IMR-90 (cell line): ENCODE data around the gene NXPE4. TPM values are rescaled to one million over a fixed set of nuclear protein-coding genes. Genes with fewer than 3 reads are reported as not detected.

Experiments used
- ATAC-seq: fragments of 200-7000 bp; cut with Tn5 transposase; 2 replicates; pipeline ENCODE4 v1.9.1; 2020; ENCODE audit warnings: low read depth, mild to moderate bottlenecking, moderate library complexity
- BruUV-seq: library from RNA; stranded (reverse); fragments of 400-500 nt; replicated peaks from 2 replicates; lab custom pipeline; 2021; lab: Mats Ljungman, UMichigan
- CTCF ChIA-PET: fragments of 300-600 bp; formaldehyde crosslinking; extraction: SDS; loops from one replicate; lab custom pipeline; 2021; ENCODE audit warnings: antibody characterized with exemption; lab: Yijun Ruan, JAX
- POLR2A ChIA-PET: fragments of 300-600 bp; sonication (Branson Sonifier 250); formaldehyde crosslinking; loops from one replicate; lab custom pipeline; 2022; ENCODE audit warnings: antibody characterized with exemption; ENCODE audit not compliant: unreplicated experiment; lab: Charles Lee
- DNase-seq: peaks from one replicate; pipeline ENCODE4 v3.0.0; 2013
- H2AFZ ChIP-seq: replicated peaks from 2 replicates; pipeline ENCODE3; 2013; ENCODE audit warnings: low read length, mild to moderate bottlenecking; ENCODE audit not compliant: poor library complexity
- H2AK5ac ChIP-seq: 2 replicates; pipeline ENCODE4 v1.6.1; 2013; ENCODE audit warnings: low read depth, low read length, inconsistent platforms
- H2AK9ac ChIP-seq: replicated peaks from 2 replicates; pipeline ENCODE3; 2013; ENCODE audit warnings: mild to moderate bottlenecking, low read depth, low read length, moderate library complexity; ENCODE audit not compliant: poor library complexity
- H2BK120ac ChIP-seq: 2 replicates; pipeline ENCODE4 v1.6.1; 2013; ENCODE audit warnings: low read depth, low read length, inconsistent platforms
- H2BK15ac ChIP-seq: 3 replicates; pipeline ENCODE4 v1.6.1; 2013; ENCODE audit warnings: low read depth, low read length, inconsistent platforms
- H2BK20ac ChIP-seq: 2 replicates; pipeline ENCODE4 v1.6.1; 2013; ENCODE audit warnings: low read depth, mild to moderate bottlenecking, inconsistent platforms, low read length, moderate library complexity
- H2BK5ac ChIP-seq: 2 replicates; pipeline ENCODE4 v1.6.1; 2013; ENCODE audit warnings: mild to moderate bottlenecking, low read depth, low read length, inconsistent platforms; ENCODE audit not compliant: poor library complexity, severe bottlenecking
- H3K14ac ChIP-seq: replicated peaks from 2 replicates; pipeline ENCODE4 v1.6.1; 2013; ENCODE audit warnings: low read depth, low read length, inconsistent platforms
- H3K18ac ChIP-seq: 2 replicates; pipeline ENCODE4 v1.6.1; 2013; ENCODE audit warnings: low read depth, low read length, control low read depth
- H3K23ac ChIP-seq: 2 replicates; pipeline ENCODE4 v1.6.1; 2013; ENCODE audit warnings: low read depth, low read length, inconsistent platforms
- H3K27ac ChIP-seq: 2 replicates; pipeline ENCODE4 v1.5.1; 2013; ENCODE audit warnings: mild to moderate bottlenecking, control low read depth, low read length; ENCODE audit not compliant: insufficient read depth
- H3K27me3 ChIP-seq: 2 replicates; pipeline ENCODE4 v1.6.1; 2013; ENCODE audit warnings: low read length; ENCODE audit not compliant: control insufficient read depth, insufficient read depth
- H3K36me3 ChIP-seq: 2 replicates; pipeline ENCODE4 v1.6.1; 2013; ENCODE audit warnings: low read length, mixed read lengths; ENCODE audit not compliant: control insufficient read depth, insufficient read depth
- H3K4ac ChIP-seq: 2 replicates; pipeline ENCODE4 v1.6.1; 2013; ENCODE audit warnings: low read depth, low read length, inconsistent platforms
- H3K4me1 ChIP-seq: 2 replicates; pipeline ENCODE4 v1.6.1; 2013; ENCODE audit warnings: low read length, mixed read lengths; ENCODE audit not compliant: control insufficient read depth, insufficient read depth
- H3K4me2 ChIP-seq: 2 replicates; pipeline ENCODE4 v1.6.1; 2013; ENCODE audit warnings: low read depth, mild to moderate bottlenecking, control low read depth, low read length, moderate library complexity
- H3K4me3 ChIP-seq: 2 replicates; pipeline ENCODE4 v1.5.1; 2013; ENCODE audit warnings: low read depth, mild to moderate bottlenecking, control low read depth, low read length, moderate library complexity; ENCODE audit not compliant: insufficient read depth
- H3K56ac ChIP-seq: 2 replicates; pipeline ENCODE4 v1.6.1; 2013; ENCODE audit warnings: low read length, inconsistent platforms; ENCODE audit not compliant: insufficient read depth; ENCODE audit errors: extremely low read depth
- H3K79me1 ChIP-seq, 2 experiments: 2 replicates each; pipeline ENCODE4 v1.6.1; 2013; ENCODE audit warnings: low read length in 2 of 2, inconsistent platforms in 1 of 2, low read depth in 1 of 2
- H3K9ac ChIP-seq: 2 replicates; pipeline ENCODE4 v1.6.1; 2013; ENCODE audit warnings: low read depth, low read length, control low read depth
- H3K9me1 ChIP-seq: 2 replicates; pipeline ENCODE4 v1.6.1; 2013; ENCODE audit warnings: low read length, inconsistent platforms; ENCODE audit not compliant: insufficient read depth
- H3K9me3 ChIP-seq: 2 replicates; pipeline ENCODE4 v1.6.1; 2013; ENCODE audit warnings: low read length; ENCODE audit not compliant: control insufficient read depth, insufficient read depth
- H4K20me1 ChIP-seq: 2 replicates; pipeline ENCODE4 v1.6.1; 2013; ENCODE audit warnings: low read length, inconsistent platforms; ENCODE audit not compliant: insufficient read depth
- H4K5ac ChIP-seq: 2 replicates; pipeline ENCODE4 v1.6.1; 2013; ENCODE audit warnings: mild to moderate bottlenecking, low read depth, low read length, control low read depth
- H4K8ac ChIP-seq, 2 experiments: 2 replicates each; pipeline ENCODE4 v1.6.1; 2013; ENCODE audit warnings: low read depth in 2 of 2, low read length in 2 of 2, control low read depth in 1 of 2, inconsistent platforms in 1 of 2
- H4K91ac ChIP-seq: 2 replicates; pipeline ENCODE4 v1.6.1; 2013; ENCODE audit warnings: low read depth, low read length, inconsistent platforms; ENCODE audit not compliant: insufficient read depth
- FOS ChIP-seq: fragments of 150-350 bp; IDR thresholded peaks from 2 replicates; pipeline ENCODE4 v1.6.1; 2016; ENCODE audit warnings: low read depth, low read length
- MAZ ChIP-seq: IDR thresholded peaks from 2 replicates; pipeline ENCODE4 v1.6.1; 2012; ENCODE audit warnings: low read depth, mild to moderate bottlenecking, low read length, improper control_type of control experiment, moderate library complexity, borderline replicate concordance
- MXI1 ChIP-seq: IDR thresholded peaks from 2 replicates; pipeline ENCODE4 v1.6.1; 2012; ENCODE audit warnings: low read depth, mild to moderate bottlenecking, low read length, moderate library complexity, borderline replicate concordance
- NFE2L2 ChIP-seq: fragments of 150-350 bp; IDR thresholded peaks from 2 replicates; pipeline ENCODE4 v1.6.1; 2016; ENCODE audit warnings: low read depth, mild to moderate bottlenecking, low read length
- RAD21 ChIP-seq: IDR thresholded peaks from 2 replicates; pipeline ENCODE4 v1.6.1; 2012; ENCODE audit warnings: low read length, improper control_type of control experiment
- RFX5 ChIP-seq: IDR thresholded peaks from 2 replicates; pipeline ENCODE4 v1.8.0; 2012; ENCODE audit warnings: low read depth, mild to moderate bottlenecking, low read length, moderate library complexity
- SMC3 ChIP-seq: fragments of 150-350 bp; IDR thresholded peaks from 2 replicates; pipeline ENCODE4 v1.6.1; 2016; ENCODE audit warnings: low read depth, mild to moderate bottlenecking, antibody characterized with exemption, low read length, moderate library complexity
- WGBS, 2 experiments: methylation state at CpG; one replicate each; pipeline versions ENCODE4 v1.1.5 to v1.1.7; 2013; ENCODE audit warnings: missing lambda C conversion rate in 2 of 2; ENCODE audit not compliant: insufficient read length in 1 of 2; ENCODE audit errors: extremely low coverage in 2 of 2; 5-methylcytosine and 5-hydroxymethylcytosine counted together
- dilution Hi-C: fragments of 300-500 bp; cut with HindIII; formaldehyde crosslinking; loops from one replicate; pipeline ENCODE4 v1.14.3; 2018; ENCODE audit warnings: low sequenced_read_pairs; ENCODE audit not compliant: unreplicated experiment
- in situ Hi-C: fragments of 300-500 bp; cut with MboI; formaldehyde crosslinking; loops from 3 replicates; pipeline ENCODE4 v1.14.3; 2019; ENCODE audit warnings: low sequenced_read_pairs, inconsistent platforms, mixed read lengths
- intact Hi-C: fragments of 100-400 bp; cut with micrococcal nuclease; formaldehyde crosslinking; loops from 2 replicates; pipeline ENCODE4 v1.10.0; 2022
- polyA plus RNA-seq, 3 experiments: library from polyadenylated mRNA; depleted of rRNA; stranded (reverse); fragments of >200 nt; gene quantifications; 2 replicates each; pipeline ENCODE4 v1.2.3, GENCODE V29; 2012; ENCODE audit warnings: low replicate concordance in 1 of 3
- total RNA-seq: library from RNA; depleted of rRNA; stranded (reverse); fragments of >200 nt; gene quantifications from 2 replicates; pipeline ENCODE4 v1.2.3, GENCODE V29; 2012
- TF ChIP-seq, protein P1 (sequence below): fragments of 150-350 bp; IDR thresholded peaks from 2 replicates; pipeline ENCODE4 v1.6.1; 2016; ENCODE audit warnings: low read depth, mild to moderate bottlenecking, low read length, moderate library complexity, borderline replicate concordance
- TF ChIP-seq, protein P2 (sequence below): fragments of 150-350 bp; IDR thresholded peaks from 2 replicates; pipeline ENCODE4 v1.6.1; 2017; ENCODE audit warnings: mild to moderate bottlenecking, antibody characterized with exemption, low read length, low read depth

Gene NXPE4
- total and polyA plus RNA-seq, 2 of the 4 experiments (the other 2 are of a cell fraction) = not detected

- Histone ChIP-seq H3K18ac (no peak overlapping the region), H2AFZ (no peak overlapping the region), H2AK5ac (no peak overlapping the region), H2BK120ac (no peak overlapping the region), H4K5ac (no peak overlapping the region), H2BK15ac (no peak overlapping the region), H4K20me1 (no peaks in the 10 kb centered on the region), H3K4me2 (no peak overlapping the region), H3K9ac (no peak overlapping the region), H3K56ac (no peak overlapping the region), H3K27ac (no peak overlapping the region), H4K91ac (no peak overlapping the region), H3K23ac (no peak overlapping the region), H3K4me3 (no peak overlapping the region), H3K79me1 (no peaks in the 10 kb centered on the region), H3K4me1 (no peaks in the 10 kb centered on the region), H4K8ac (no peak overlapping the region), H3K27me3 (no peaks in the 10 kb centered on the region), H2BK5ac (no peak overlapping the region), H3K36me3 (no peaks in the 10 kb centered on the region), H2BK20ac (no peak overlapping the region), H2AK9ac (no peak overlapping the region), H3K9me1 (no peaks in the 10 kb centered on the region), H3K14ac (no peak overlapping the region), H3K4ac (no peak overlapping the region), H3K9me3 (peaks cover 2% of the 10 kb centered on the region; the same call in 1 of the 2 replicates)
- ATAC-seq (no peak), DNase-seq (no peak)
- intact Hi-C loops = no loop called here
- CTCF ChIA-PET = no interaction called here
- in situ Hi-C loops = no loop called here
- TF ChIP-seq MXI1 (no peak), NFE2L2 (no peak), MAZ (no peak), RFX5 (no peak), SMC3 (no peak), FOS (no peak), RAD21 (no peak)
- TF ChIP-seq, protein P1, sequence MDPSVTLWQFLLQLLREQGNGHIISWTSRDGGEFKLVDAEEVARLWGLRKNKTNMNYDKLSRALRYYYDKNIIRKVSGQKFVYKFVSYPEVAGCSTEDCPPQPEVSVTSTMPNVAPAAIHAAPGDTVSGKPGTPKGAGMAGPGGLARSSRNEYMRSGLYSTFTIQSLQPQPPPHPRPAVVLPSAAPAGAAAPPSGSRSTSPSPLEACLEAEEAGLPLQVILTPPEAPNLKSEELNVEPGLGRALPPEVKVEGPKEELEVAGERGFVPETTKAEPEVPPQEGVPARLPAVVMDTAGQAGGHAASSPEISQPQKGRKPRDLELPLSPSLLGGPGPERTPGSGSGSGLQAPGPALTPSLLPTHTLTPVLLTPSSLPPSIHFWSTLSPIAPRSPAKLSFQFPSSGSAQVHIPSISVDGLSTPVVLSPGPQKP = no peak
- TF ChIP-seq, protein P2, sequence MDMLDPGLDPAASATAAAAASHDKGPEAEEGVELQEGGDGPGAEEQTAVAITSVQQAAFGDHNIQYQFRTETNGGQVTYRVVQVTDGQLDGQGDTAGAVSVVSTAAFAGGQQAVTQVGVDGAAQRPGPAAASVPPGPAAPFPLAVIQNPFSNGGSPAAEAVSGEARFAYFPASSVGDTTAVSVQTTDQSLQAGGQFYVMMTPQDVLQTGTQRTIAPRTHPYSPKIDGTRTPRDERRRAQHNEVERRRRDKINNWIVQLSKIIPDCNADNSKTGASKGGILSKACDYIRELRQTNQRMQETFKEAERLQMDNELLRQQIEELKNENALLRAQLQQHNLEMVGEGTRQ = no peak
- no CpG with 5 or more reads among the region's 1 CpG for WGBS, 2 experiments
- dilution Hi-C loops = no loop called here
- no TSS peak for BruUV-seq
- POLR2A ChIA-PET = no interaction called here
Measured at GRCh38 chr11:114524122-114524521, 71.5 kb downstream of the NXPE4 start.
